Measurements from ENCODE around the gene LPCAT2. TPM values are rescaled to one million over a fixed set of nuclear protein-coding genes. Genes with fewer than 3 reads are reported as not detected.

The LPCAT2 gene
- total and polyA plus RNA-seq, 4 donors, result 0.96 to 4.2 (median 2.7) TPM

DNA sequence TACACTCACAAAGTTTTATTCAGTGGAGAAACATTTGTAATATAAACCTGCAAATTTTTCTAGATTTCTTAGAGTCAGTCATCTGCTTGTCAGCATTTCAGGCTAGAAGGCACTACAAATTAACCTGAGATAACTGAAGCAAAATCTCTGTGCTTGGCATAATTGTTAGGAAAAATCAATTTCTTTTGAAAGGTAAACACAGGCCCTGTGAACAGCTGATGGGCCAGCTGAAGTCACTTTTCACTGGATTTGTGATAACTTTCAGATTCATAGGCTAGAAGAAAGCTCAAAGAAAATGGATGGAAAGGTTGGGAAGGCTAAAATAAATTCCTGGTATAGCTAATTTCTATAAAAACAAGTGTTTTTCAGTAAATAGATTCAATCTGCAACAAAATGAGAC is 112.9 kb downstream of the LPCAT2 start:
- peaks cover 1 to 19% (median 14%) of the 10 kb centered on the region in 4 donors for H3K4me1 ChIP-seq (ENCODE audit: control insufficient read depth in 4 of 4, insufficient read depth in 4 of 4, low read length in 3 of 4)
- no peak overlapping the region for H3K4me3 ChIP-seq (ENCODE audit: low read depth in 1 of 3, low read length in 3 of 3)
- no peak for DNase-seq (ENCODE audit: low spot score)
- H3K36me3 ChIP-seq (ENCODE audit: control insufficient read depth in 4 of 4, insufficient read depth in 3 of 4, low read depth in 1 of 4, low read length in 3 of 4), result no peaks in the 10 kb centered on the region
- TF ChIP-seq EGR1 (IDR thresholded peaks at IDR 0.05; ENCODE audit: low read depth in 2 of 2) (no peak), HNF4A (conservative IDR thresholded peaks at IDR 0.05) (peak; percentile 19 to 33), JUND (IDR thresholded peaks at IDR 0.05) (no peak), YY1 (IDR thresholded peaks at IDR 0.05) (peak; percentile 18), RXRA (IDR thresholded peaks at IDR 0.05) (peak in 1 of 2 donors; percentile 44), FOXA2 (IDR thresholded peaks at IDR 0.05) (peak; percentile 78), FOXA1 (IDR thresholded peaks at IDR 0.05) (peak; percentile 68), RAD21 (IDR thresholded peaks at IDR 0.05) (peak in 1 of 2 donors; percentile 9)
- TF ChIP-seq, protein P1, sequence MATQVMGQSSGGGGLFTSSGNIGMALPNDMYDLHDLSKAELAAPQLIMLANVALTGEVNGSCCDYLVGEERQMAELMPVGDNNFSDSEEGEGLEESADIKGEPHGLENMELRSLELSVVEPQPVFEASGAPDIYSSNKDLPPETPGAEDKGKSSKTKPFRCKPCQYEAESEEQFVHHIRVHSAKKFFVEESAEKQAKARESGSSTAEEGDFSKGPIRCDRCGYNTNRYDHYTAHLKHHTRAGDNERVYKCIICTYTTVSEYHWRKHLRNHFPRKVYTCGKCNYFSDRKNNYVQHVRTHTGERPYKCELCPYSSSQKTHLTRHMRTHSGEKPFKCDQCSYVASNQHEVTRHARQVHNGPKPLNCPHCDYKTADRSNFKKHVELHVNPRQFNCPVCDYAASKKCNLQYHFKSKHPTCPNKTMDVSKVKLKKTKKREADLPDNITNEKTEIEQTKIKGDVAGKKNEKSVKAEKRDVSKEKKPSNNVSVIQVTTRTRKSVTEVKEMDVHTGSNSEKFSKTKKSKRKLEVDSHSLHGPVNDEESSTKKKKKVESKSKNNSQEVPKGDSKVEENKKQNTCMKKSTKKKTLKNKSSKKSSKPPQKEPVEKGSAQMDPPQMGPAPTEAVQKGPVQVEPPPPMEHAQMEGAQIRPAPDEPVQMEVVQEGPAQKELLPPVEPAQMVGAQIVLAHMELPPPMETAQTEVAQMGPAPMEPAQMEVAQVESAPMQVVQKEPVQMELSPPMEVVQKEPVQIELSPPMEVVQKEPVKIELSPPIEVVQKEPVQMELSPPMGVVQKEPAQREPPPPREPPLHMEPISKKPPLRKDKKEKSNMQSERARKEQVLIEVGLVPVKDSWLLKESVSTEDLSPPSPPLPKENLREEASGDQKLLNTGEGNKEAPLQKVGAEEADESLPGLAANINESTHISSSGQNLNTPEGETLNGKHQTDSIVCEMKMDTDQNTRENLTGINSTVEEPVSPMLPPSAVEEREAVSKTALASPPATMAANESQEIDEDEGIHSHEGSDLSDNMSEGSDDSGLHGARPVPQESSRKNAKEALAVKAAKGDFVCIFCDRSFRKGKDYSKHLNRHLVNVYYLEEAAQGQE (IDR thresholded peaks at IDR 0.05), result peak; percentile 27
- TF ChIP-seq, protein P2, sequence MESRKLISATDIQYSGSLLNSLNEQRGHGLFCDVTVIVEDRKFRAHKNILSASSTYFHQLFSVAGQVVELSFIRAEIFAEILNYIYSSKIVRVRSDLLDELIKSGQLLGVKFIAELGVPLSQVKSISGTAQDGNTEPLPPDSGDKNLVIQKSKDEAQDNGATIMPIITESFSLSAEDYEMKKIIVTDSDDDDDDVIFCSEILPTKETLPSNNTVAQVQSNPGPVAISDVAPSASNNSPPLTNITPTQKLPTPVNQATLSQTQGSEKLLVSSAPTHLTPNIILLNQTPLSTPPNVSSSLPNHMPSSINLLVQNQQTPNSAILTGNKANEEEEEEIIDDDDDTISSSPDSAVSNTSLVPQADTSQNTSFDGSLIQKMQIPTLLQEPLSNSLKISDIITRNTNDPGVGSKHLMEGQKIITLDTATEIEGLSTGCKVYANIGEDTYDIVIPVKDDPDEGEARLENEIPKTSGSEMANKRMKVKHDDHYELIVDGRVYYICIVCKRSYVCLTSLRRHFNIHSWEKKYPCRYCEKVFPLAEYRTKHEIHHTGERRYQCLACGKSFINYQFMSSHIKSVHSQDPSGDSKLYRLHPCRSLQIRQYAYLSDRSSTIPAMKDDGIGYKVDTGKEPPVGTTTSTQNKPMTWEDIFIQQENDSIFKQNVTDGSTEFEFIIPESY (IDR thresholded peaks at IDR 0.05), result no peak
- no peak overlapping the region for H3K9ac ChIP-seq (ENCODE audit: low read depth in 1 of 2, low read length in 2 of 2)
- H3K27me3 ChIP-seq (ENCODE audit: control insufficient read depth in 4 of 4, insufficient read depth in 4 of 4, low read length in 3 of 4), result no peaks in the 10 kb centered on the region
- no peaks in the 10 kb centered on the region for H3K9me3 ChIP-seq (ENCODE audit: control insufficient read depth in 4 of 4, low read length in 3 of 4)
- peak overlapping the region in 1 of 2 donors; percentile 31 for H3K27ac ChIP-seq (ENCODE audit: low read depth in 1 of 2, low read length in 2 of 2)

GRCh38 chr16:55622272-55622671 is 113.4 kb downstream of the LPCAT2 start:
- no peak overlapping the region for H3K9ac ChIP-seq (ENCODE audit: low read depth in 1 of 2, low read length in 2 of 2)
- WGBS, result 96% methylated on average over 3 of the region's 3 CpGs
- TF ChIP-seq HNF4G (IDR thresholded peaks at IDR 0.05) (no peak), YY1 (IDR thresholded peaks at IDR 0.05) (no peak), HNF4A (conservative IDR thresholded peaks at IDR 0.05) (no peak), FOXA2 (IDR thresholded peaks at IDR 0.05) (no peak), RXRA (IDR thresholded peaks at IDR 0.05) (no peak)
- TF ChIP-seq, protein P3, sequence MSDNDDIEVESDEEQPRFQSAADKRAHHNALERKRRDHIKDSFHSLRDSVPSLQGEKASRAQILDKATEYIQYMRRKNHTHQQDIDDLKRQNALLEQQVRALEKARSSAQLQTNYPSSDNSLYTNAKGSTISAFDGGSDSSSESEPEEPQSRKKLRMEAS (IDR thresholded peaks at IDR 0.05), result no peak
- TF ChIP-seq, protein P2 (IDR thresholded peaks at IDR 0.05), result no peak
- H3K27ac ChIP-seq (ENCODE audit: low read depth in 1 of 2, low read length in 2 of 2), result peak overlapping the region in 1 of 2 donors; percentile 31
- H3K27me3 ChIP-seq (ENCODE audit: control insufficient read depth in 4 of 4, insufficient read depth in 4 of 4, low read length in 3 of 4), result no peaks in the 10 kb centered on the region
- peaks cover 1 to 19% (median 14%) of the 10 kb centered on the region in 4 donors for H3K4me1 ChIP-seq (ENCODE audit: control insufficient read depth in 4 of 4, insufficient read depth in 4 of 4, low read length in 3 of 4)
- H3K36me3 ChIP-seq (ENCODE audit: control insufficient read depth in 4 of 4, insufficient read depth in 3 of 4, low read depth in 1 of 4, low read length in 3 of 4), result no peaks in the 10 kb centered on the region
- DNase-seq (ENCODE audit: low spot score), result no peak
- H3K4me3 ChIP-seq (ENCODE audit: low read depth in 1 of 3, low read length in 3 of 3), result no peak overlapping the region
- no peaks in the 10 kb centered on the region for H3K9me3 ChIP-seq (ENCODE audit: control insufficient read depth in 4 of 4, low read length in 3 of 4)

All from liver (tissue), 9 donors.